Measurements from ENCODE around the gene NRP2.

DNA sequence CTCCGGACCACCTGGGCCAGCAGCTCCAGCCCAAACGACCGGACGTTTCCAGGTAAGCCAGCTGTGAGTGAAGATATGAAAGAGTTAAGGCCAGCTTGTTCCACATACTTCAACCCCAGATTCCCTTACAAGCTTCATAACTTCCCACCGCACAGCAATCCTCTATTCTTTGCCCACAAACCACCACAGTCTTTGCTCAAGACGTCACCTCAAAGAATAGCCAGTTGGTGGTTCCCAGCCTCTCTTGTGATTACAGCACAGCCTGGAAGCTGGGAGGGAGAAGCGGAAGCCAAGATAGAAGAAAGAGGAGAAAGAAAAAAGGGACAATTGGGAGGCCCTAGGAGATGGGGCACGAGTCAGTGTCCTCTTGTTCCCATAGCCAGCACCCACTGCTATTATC, 70.6 kb downstream of the NRP2 start:
- TF ChIP-seq, protein P1, sequence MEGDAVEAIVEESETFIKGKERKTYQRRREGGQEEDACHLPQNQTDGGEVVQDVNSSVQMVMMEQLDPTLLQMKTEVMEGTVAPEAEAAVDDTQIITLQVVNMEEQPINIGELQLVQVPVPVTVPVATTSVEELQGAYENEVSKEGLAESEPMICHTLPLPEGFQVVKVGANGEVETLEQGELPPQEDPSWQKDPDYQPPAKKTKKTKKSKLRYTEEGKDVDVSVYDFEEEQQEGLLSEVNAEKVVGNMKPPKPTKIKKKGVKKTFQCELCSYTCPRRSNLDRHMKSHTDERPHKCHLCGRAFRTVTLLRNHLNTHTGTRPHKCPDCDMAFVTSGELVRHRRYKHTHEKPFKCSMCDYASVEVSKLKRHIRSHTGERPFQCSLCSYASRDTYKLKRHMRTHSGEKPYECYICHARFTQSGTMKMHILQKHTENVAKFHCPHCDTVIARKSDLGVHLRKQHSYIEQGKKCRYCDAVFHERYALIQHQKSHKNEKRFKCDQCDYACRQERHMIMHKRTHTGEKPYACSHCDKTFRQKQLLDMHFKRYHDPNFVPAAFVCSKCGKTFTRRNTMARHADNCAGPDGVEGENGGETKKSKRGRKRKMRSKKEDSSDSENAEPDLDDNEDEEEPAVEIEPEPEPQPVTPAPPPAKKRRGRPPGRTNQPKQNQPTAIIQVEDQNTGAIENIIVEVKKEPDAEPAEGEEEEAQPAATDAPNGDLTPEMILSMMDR (IDR thresholded peaks at IDR 0.05; ENCODE audit: borderline replicate concordance, extremely low read depth, low read length, poor library complexity, severe bottlenecking), result no peak
- no peak for TF ChIP-seq EZH2 (IDR thresholded peaks at IDR 0.05; ENCODE audit: borderline replicate concordance, low read depth, low read length, severe bottlenecking)
